DND-41 (cell line): ENCODE data around the gene ACCS.

Experiments used
- CTCF ChIP-seq: IDR thresholded peaks from 2 replicates; pipeline ENCODE4 v1.5.1; 2012; ENCODE audit warnings: borderline replicate concordance, low read length, moderate library complexity, mild to moderate bottlenecking; ENCODE audit not compliant: poor library complexity, severe bottlenecking; ENCODE audit errors: extremely low read depth
- EZH2 ChIP-seq: IDR thresholded peaks from 3 replicates; pipeline ENCODE4 v1.6.1; 2012; ENCODE audit warnings: borderline replicate concordance, low read depth, mild to moderate bottlenecking, moderate library complexity, low read length, inconsistent platforms; ENCODE audit not compliant: severe bottlenecking

GRCh38 chr11:44116234-44116830 is 50.3 kb downstream of the ACCS start:
- TF ChIP-seq CTCF (no peak), EZH2 (no peak)
